NCI-H2196 (cell line): ENCODE results near the gene EPB41L3.

ENCODE experiments used
- DNase-seq: peaks from one replicate; lab custom pipeline; 2025; ENCODE audit not compliant: unreplicated experiment; lab: John Stamatoyannopoulos, UW

Gene EPB41L3

GRCh38 chr18:5419030-5419429 lies 124.8 kb downstream of the EPB41L3 start:
- DNase-seq = no peak

GRCh38 chr18:5417342-5417741 lies 126.5 kb downstream of the EPB41L3 start:
- no peak for DNase-seq

GRCh38 chr18:5416112-5416511 lies 127.7 kb downstream of the EPB41L3 start:
- no peak for DNase-seq

DNA sequence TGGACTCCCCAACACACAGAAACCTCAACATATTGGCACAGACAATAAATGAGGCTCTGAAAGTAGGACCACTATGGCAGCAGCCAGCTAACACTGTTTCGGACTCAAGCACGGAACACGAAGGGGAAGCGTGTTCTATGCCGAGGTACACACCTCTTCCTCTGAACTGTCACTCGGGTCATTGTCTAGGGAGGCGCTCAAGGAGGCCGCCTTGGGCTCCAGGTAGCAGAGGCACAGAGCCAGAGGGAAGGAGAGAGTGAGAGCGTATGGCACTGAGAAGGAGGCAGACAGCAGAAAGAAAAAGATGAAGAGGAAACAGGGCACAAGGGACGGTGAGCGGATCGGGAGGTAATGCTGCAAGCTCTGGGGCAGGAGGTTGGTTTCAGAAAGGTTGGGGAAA lies 128.1 kb downstream of the EPB41L3 start:
- no peak for DNase-seq

- DNase-seq = no peak
These were observed 128.8 kb downstream of the EPB41L3 start for GRCh38 chr18:5415031-5415430.

- no peak for DNase-seq
These were observed 129.3 kb downstream of the EPB41L3 start for GRCh38 chr18:5414546-5414945.

DNA sequence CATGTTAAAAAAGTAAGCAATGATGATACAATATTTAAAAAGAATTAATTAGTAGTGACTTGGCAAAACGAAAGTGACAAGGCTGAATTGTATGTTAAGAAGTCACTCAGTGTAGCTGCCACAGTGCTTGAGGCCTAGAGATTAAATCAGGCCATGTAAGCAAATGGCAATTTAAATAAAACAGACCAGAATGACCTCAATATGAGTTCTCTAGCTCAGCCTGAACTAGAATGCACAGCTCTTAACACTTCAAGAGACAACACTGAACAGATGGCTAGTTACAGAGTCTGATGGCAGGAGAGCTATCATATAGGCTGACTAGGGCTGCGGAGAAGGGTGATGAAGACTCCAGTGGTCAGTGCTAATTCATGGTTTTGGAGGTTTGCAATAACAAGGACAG lies 130.3 kb downstream of the EPB41L3 start:
- no peak for DNase-seq

DNA sequence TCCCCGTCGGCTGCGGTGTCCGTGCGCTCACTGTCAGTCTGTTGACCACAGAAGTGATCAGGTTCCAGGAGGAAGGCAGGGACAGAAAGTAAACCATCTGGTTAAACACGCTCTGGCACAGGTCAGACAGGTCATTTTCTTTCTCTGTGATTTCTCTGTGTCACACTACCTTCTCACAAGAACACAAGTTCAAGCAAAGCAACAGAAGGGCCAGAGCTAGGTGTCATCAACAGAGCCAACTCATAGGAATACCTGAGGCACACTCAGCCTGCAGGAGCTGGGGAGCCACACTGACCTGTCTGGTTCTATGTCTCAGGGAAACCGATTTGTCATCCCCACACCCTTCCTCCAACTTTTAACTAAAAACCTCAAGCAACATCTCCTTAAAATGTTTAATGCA lies 133.2 kb downstream of the EPB41L3 start:
- DNase-seq = no peak

DNA sequence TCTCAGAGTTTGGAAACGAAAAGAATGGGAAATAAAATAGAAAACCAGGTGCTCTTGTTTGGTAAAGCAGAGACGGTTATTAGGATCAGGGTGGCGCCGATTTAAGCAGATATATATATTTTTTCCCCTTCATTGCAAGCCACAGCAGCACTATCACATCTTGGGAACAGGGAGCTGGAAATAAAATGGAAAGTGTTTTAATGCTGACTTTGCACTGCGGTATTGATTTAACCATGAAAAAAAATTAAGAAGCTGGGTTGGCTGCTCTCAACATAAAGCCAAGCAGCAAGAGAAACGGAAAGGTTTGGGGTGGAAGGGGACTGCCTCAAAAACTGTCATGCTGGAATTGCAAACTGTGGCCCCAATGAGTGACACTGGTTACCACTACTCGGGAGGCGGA lies 145.5 kb downstream of the EPB41L3 start:
- no peak for DNase-seq

- DNase-seq = no peak
These were observed 146.7 kb downstream of the EPB41L3 start for GRCh38 chr18:5397102-5397501.

GRCh38 chr18:5395860-5396448 lies 147.8 kb downstream of the EPB41L3 start:
- DNase-seq = no peak

DNA sequence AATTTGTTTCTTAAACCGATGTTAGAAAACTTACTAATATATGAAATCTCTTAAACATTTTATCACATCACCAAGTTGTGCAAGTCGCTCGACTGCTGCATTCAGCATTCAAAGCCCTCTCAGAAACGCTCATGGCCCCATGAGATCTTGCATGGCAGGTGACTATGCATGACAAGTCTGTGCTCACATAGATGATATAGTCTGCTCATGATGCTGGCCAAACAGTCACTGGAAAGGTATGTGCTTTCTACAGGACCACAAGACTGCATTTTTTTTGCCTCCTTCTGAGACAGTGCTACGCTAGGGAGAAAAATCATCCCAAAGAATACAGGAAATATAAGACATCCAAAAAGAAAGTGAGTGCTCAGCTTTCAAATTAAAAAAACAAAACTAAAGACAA lies 150.0 kb downstream of the EPB41L3 start:
- no peak for DNase-seq

GRCh38 chr18:5391409-5391808 lies 152.4 kb downstream of the EPB41L3 start:
- no peak for DNase-seq

DNA sequence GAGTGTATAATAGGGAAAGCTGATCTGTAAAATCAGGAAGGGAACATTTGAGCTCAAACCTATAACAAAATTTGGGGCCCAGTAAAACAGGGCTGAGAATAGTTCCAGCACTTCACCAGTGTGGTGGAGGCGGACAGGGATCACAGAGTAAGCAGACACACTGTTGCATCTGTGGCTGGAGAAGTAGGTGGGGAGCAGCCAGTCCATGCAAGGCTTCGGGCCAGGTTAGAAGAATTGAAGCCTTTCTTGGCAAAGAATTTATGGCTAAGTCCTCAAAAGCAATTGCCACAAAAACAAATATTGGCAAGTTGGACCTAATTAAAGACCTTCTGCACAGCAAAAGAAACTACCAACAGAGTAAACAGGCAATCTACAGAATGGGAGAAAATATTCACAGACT lies 154.4 kb downstream of the EPB41L3 start:
- no peak for DNase-seq

GRCh38 chr18:5388896-5389295 lies 154.9 kb downstream of the EPB41L3 start:
- no peak for DNase-seq

DNA sequence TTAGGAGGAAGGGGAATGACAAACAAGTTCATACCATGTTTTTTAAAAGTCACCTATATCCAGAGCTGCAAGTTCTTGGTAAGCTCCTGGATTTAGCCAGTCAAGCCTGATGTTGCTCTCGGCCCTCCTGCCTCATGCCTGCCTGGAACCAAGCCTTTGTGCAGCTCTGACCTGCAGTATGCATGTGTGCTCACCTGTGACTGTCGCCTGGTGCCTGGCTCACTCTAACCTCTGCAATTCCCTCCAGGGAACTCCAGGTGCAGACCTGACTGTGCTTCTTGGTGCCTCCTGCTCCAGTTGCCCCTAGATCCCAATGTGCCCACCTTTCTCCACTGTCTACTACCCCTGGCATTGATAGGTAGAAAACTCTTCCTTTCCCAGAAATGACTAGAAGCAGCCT lies 163.2 kb downstream of the EPB41L3 start:
- no peak for DNase-seq

- DNase-seq = no peak
These were observed 166.8 kb downstream of the EPB41L3 start for GRCh38 chr18:5376986-5377385.

- DNase-seq = no peak
These were observed 173.5 kb downstream of the EPB41L3 start for GRCh38 chr18:5370332-5370731.

DNA sequence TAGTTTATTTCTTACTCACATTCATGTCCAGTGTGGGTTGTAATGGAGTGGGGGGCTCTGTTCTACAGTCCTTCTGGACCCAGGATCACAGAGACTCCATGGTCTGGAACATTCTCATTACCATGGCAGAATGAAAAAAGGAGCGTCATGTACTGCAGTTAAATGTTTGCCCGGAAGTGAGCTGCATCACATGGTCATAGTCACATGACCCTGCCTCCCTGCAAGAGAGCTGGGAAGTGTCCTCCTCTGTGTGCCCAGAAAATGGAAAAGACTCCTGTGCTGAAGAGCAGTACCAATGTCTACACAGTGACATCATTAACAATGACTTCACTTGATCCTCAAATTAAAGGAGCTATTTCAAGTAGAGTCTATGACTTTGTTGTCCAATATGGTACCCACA lies 174.3 kb downstream of the EPB41L3 start:
- no peak for DNase-seq

DNA sequence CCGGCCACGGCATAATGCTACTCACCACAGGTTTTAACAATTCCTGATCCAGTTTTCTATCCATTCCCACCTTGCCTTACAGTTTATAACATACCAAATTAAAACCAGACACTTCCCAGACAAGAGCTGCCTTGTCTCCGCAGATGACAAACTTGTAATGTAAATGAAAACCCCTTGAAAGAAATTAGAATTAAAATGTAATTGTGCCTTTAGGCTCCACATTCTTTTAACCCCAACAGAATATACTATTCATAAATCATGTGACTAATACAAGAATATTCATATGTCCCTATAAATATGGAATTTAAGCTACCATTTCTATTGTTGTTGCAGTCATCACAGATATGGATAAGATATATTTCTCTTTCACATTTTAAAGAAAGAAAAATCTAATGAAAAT lies 178.4 kb downstream of the EPB41L3 start:
- no peak for DNase-seq

- no peak for DNase-seq
These were observed 193.2 kb downstream of the EPB41L3 start for GRCh38 chr18:5350636-5351035.
